Measurements from ENCODE around the gene CCDC148.
"Not testable (repeated sequence)": the region's sequence is repeated elsewhere in the genome, so short reads cannot be mapped to it uniquely, and the experiment has no call there.

The CCDC148 gene

GRCh38 chr2:158477202-158477601 is 20.6 kb upstream of the CCDC148 start:
- no peak for TF ChIP-seq CTCF (IDR thresholded peaks at IDR 0.05; ENCODE audit: extremely low read depth, insufficient read depth, missing control alignments)
- in situ Hi-C loops (cut with MboI; ENCODE audit: low pct_unique_long_range_greater_than_20kb, low sequenced_read_pairs, unreplicated experiment) = no loop called here
- no peak for DNase-seq (ENCODE audit: low spot score)

GRCh38 chr2:158474526-158475011 is 18.0 kb upstream of the CCDC148 start:
- DNase-seq (ENCODE audit: low spot score); in situ Hi-C loops (cut with MboI; ENCODE audit: low pct_unique_long_range_greater_than_20kb, low sequenced_read_pairs, unreplicated experiment): not testable (repeated sequence)

GRCh38 chr2:158473719-158474392 is 17.3 kb upstream of the CCDC148 start:
- in situ Hi-C loops (cut with MboI; ENCODE audit: low pct_unique_long_range_greater_than_20kb, low sequenced_read_pairs, unreplicated experiment) = no loop called here
- TF ChIP-seq CTCF (IDR thresholded peaks at IDR 0.05; ENCODE audit: extremely low read depth, insufficient read depth, missing control alignments) = no peak
- no peak for DNase-seq (ENCODE audit: low spot score)

- DNase-seq (ENCODE audit: low spot score); in situ Hi-C loops (cut with MboI; ENCODE audit: low pct_unique_long_range_greater_than_20kb, low sequenced_read_pairs, unreplicated experiment): not testable (repeated sequence)
Measured at GRCh38 chr2:158473300-158473699, 16.7 kb upstream of the CCDC148 start.

- in situ Hi-C loops (cut with MboI; ENCODE audit: low pct_unique_long_range_greater_than_20kb, low sequenced_read_pairs, unreplicated experiment); DNase-seq (ENCODE audit: low spot score): not testable (repeated sequence)
Measured at GRCh38 chr2:158472829-158473228, 16.3 kb upstream of the CCDC148 start.

- TF ChIP-seq CTCF (IDR thresholded peaks at IDR 0.05; ENCODE audit: extremely low read depth, insufficient read depth, missing control alignments) = no peak
- in situ Hi-C loops (cut with MboI; ENCODE audit: low pct_unique_long_range_greater_than_20kb, low sequenced_read_pairs, unreplicated experiment) = no loop called here
- DNase-seq (ENCODE audit: low spot score) = no peak
Measured at GRCh38 chr2:158467248-158467647, 10.7 kb upstream of the CCDC148 start.

GRCh38 chr2:158464426-158465281 is 8.1 kb upstream of the CCDC148 start:
- DNase-seq (ENCODE audit: low spot score) = peak; percentile 32
- peak; percentile 48 for TF ChIP-seq CTCF (IDR thresholded peaks at IDR 0.05; ENCODE audit: extremely low read depth, insufficient read depth, missing control alignments)
- in situ Hi-C loops (cut with MboI; ENCODE audit: low pct_unique_long_range_greater_than_20kb, low sequenced_read_pairs, unreplicated experiment) = no loop called here

GRCh38 chr2:158463496-158464095 is 7.0 kb upstream of the CCDC148 start:
- DNase-seq (ENCODE audit: low spot score) = no peak
- in situ Hi-C loops (cut with MboI; ENCODE audit: low pct_unique_long_range_greater_than_20kb, low sequenced_read_pairs, unreplicated experiment) = no loop called here
- TF ChIP-seq CTCF (IDR thresholded peaks at IDR 0.05; ENCODE audit: extremely low read depth, insufficient read depth, missing control alignments) = no peak

Measured in GM13977 (cell line).